B cell (primary cell): ENCODE measurements around the gene GDF7. TPM values are rescaled to one million over a fixed set of nuclear protein-coding genes. Genes with fewer than 3 reads are reported as not detected.

Experiments
- ATAC-seq: fragments of 200-7000 bp; cut with Tn5 transposase; one replicate; pipeline ENCODE4 v1.10.0; 2021; ENCODE audit warnings: low read depth, mild to moderate bottlenecking, moderate number of reproducible peaks, moderate library complexity
- CTCF ChIA-PET: fragments of 350-600 bp; sonication (Branson Sonifier 250); formaldehyde crosslinking; loops from one replicate; lab custom pipeline; 2021; ENCODE audit warnings: antibody characterized with exemption, inconsistent platforms; lab: Charles Lee
- POLR2A ChIA-PET: fragments of 350-600 bp; sonication (Branson Sonifier 250); formaldehyde crosslinking; loops from one replicate; lab custom pipeline; 2021; ENCODE audit warnings: antibody characterized with exemption; lab: Charles Lee
- DNase-seq: peaks from one replicate; pipeline ENCODE4 v3.0.0; 2013
- H2AFZ ChIP-seq: 2 replicates; pipeline ENCODE4 v1.6.1; 2012; ENCODE audit warnings: mild to moderate bottlenecking, low read depth, low read length; ENCODE audit not compliant: insufficient read depth, poor library complexity, severe bottlenecking
- H3K27ac ChIP-seq, 2 donors: 1 replicate in 1 of 2; 2 replicates in 1 of 2; pipeline ENCODE4 v1.5.1; 2012 to 2013; ENCODE audit warnings: low read length in 2 of 2, mild to moderate bottlenecking in 2 of 2, moderate library complexity in 1 of 2
- H3K27me3 ChIP-seq, 4 experiments: fragments of 200-600 bp in 1 of 4; sonication (generic) in 1 of 4; replicated peaks in 1 of 4; 1 replicate in 2 of 4; 2 replicates in 2 of 4; pipeline versions ENCODE4 v1.6.1 to v1.7.0; 2013 to 2016; ENCODE audit warnings: low read length in 3 of 4, mild to moderate bottlenecking in 2 of 4, mixed read lengths in 1 of 4, moderate library complexity in 1 of 4; ENCODE audit not compliant: insufficient read depth in 4 of 4, control insufficient read depth in 3 of 4; ENCODE audit errors: control extremely low read depth in 1 of 4
- H3K36me3 ChIP-seq, 2 experiments: replicated peaks in 1 of 2; 1 replicate in 1 of 2; 2 replicates in 1 of 2; pipeline versions ENCODE4 v1.6.1 to v1.7.1; 2013; ENCODE audit warnings: low read length in 1 of 2; ENCODE audit not compliant: insufficient read depth in 2 of 2, control insufficient read depth in 1 of 2; ENCODE audit errors: control extremely low read depth in 1 of 2, extremely low read depth in 1 of 2
- H3K4me1 ChIP-seq, 2 donors: fragments of 200-600 bp in 1 of 2; sonication (generic) in 1 of 2; 1 replicate in 1 of 2; 2 replicates in 1 of 2; pipeline versions ENCODE4 v1.5.1 to v1.6.1; 2013 to 2017; ENCODE audit warnings: low read length in 2 of 2; ENCODE audit not compliant: control insufficient read depth in 2 of 2, insufficient read depth in 2 of 2
- H3K4me2 ChIP-seq: replicated peaks from 2 replicates; pipeline ENCODE3; 2012; ENCODE audit warnings: mild to moderate bottlenecking, low read depth, low read length; ENCODE audit not compliant: poor library complexity, severe bottlenecking
- H3K4me3 ChIP-seq, 5 experiments: fragments of 200-600 bp in 1 of 5; sonication (generic) in 1 of 5; 1 replicate in 3 of 5; 2 replicates in 2 of 5; pipeline versions ENCODE4 v1.5.1 to v1.7.0; 2011 to 2016; ENCODE audit warnings: low read length in 4 of 5, mild to moderate bottlenecking in 4 of 5, low read depth in 2 of 5, control low read depth in 1 of 5, moderate library complexity in 1 of 5; ENCODE audit not compliant: insufficient read depth in 1 of 5; ENCODE audit errors: control extremely low read depth in 1 of 5, extremely low read depth in 1 of 5
- H3K79me2 ChIP-seq: fragments of 200-600 bp; sonication (generic); one replicate; pipeline ENCODE4 v1.6.0; 2016; ENCODE audit warnings: low read length; ENCODE audit not compliant: control insufficient read depth, insufficient read depth
- H3K9ac ChIP-seq: fragments of 200-600 bp; sonication (generic); 2 replicates; pipeline ENCODE4 v1.6.1; 2017; ENCODE audit warnings: mild to moderate bottlenecking, low read length, moderate library complexity
- H3K9me3 ChIP-seq, 3 donors: one replicate each; pipeline versions ENCODE4 v1.6.1 to v1.7.1; 2013; ENCODE audit warnings: low read length in 2 of 3; ENCODE audit not compliant: control insufficient read depth in 2 of 3, insufficient read depth in 1 of 3; ENCODE audit errors: control extremely low read depth in 1 of 3
- H4K20me1 ChIP-seq: 2 replicates; pipeline ENCODE4 v1.6.0; 2012; ENCODE audit warnings: mild to moderate bottlenecking, low read length; ENCODE audit not compliant: insufficient read depth, control insufficient read depth, poor library complexity, severe bottlenecking
- H3K27ac Mint-ChIP-seq: one replicate; pipeline ENCODE4 v1.8.0; 2021; ENCODE audit warnings: mixed read lengths
- H3K27me3 Mint-ChIP-seq: one replicate; pipeline ENCODE4 v1.8.0; 2021; ENCODE audit warnings: mixed read lengths
- H3K4me1 Mint-ChIP-seq: one replicate; pipeline ENCODE4 v1.8.0; 2021; ENCODE audit warnings: mixed read lengths
- H3K4me3 Mint-ChIP-seq: one replicate; pipeline ENCODE4 v1.8.0; 2021; ENCODE audit warnings: mixed read lengths
- H3K9me3 Mint-ChIP-seq: one replicate; pipeline ENCODE4 v1.8.0; 2022; ENCODE audit warnings: mixed read lengths; ENCODE audit not compliant: insufficient read depth
- CTCF ChIP-seq: fragments of 200-600 bp; IDR thresholded peaks from one replicate; pipeline ENCODE4 v1.8.0; 2022; ENCODE audit warnings: antibody characterized with exemption, mild to moderate bottlenecking
- EZH2 ChIP-seq: IDR thresholded peaks from 2 replicates; pipeline ENCODE4 v1.6.1; 2012; ENCODE audit warnings: borderline replicate concordance, low read depth, mild to moderate bottlenecking, moderate library complexity, low read length; ENCODE audit not compliant: insufficient read depth, poor library complexity, severe bottlenecking
- WGBS: methylation state at CpG from one replicate; pipeline ENCODE4 v1.1.5; 2013; ENCODE audit warnings: missing lambda C conversion rate; ENCODE audit not compliant: insufficient coverage; 5-methylcytosine and 5-hydroxymethylcytosine counted together
- intact Hi-C: fragments of 100-400 bp; cut with micrococcal nuclease; formaldehyde crosslinking; loops from one replicate; pipeline ENCODE4 v1.10.0; 2022
- polyA plus RNA-seq: library from polyadenylated mRNA; depleted of rRNA; stranded (reverse); fragments of >200 nt; gene quantifications from 2 replicates; pipeline ENCODE4 v1.2.3, GENCODE V29; 2012
- total RNA-seq, 2 donors: library from RNA; stranded (reverse); fragments of 120-200 nt in 1 of 2; gene quantifications; 1 replicate in 1 of 2; 2 replicates in 1 of 2; pipeline versions ENCODE4 v1.2.3 to v1.2.4, GENCODE V29; 2013 to 2022

Gene GDF7
- total and polyA plus RNA-seq, 2 donors (not counting 1 experiment from before 2014, with no cell fraction given), result 7.0 to 15.3 TPM

DNA sequence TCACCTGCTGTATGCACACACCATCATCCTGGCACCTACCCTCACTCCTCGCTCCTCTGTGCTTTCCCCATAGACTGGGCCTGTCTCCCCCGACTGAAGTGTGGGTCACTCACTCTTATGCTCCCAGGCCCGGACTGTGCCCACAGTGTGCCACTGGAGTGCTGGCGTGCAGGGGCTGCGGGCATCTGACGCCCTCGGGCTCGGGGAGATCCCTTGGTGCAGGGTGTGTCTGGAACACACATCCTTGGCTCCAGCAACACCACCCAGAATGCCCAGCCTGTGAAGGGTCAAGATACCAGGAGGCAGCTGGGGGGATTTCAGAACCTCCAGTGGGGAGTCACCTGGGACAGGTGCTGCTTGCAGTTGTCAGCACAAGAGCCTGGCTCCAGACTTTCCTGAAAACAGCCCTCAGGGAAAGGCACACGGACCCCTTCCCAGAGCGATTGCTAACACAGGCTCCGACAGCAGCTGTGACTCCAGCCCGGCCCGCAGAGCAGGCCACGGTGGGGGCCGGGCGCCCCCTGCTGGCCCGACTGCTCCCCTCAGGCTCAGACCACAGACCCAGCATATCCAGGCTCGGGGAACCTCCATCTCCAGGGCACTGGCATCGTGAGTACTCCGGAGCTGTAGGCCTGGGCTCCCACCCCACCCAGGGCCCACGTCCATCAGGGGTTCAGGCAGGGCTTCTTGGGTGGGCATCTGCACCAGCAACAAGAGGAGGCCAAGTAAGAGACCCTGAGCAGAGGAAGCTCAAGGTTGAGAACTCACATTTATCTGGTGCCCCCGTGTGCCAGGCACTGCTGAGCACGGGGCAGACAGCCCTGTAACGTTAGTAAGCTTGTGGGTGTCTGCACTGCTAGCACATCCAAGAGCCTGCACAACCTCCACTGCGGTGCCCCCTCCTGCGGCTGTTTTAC lies 24.6 kb upstream of the GDF7 start:
- Histone ChIP-seq H3K4me3 (no peak overlapping the region), H3K27ac (no peak overlapping the region), H3K4me1 (peaks cover 3 to 13% of the 10 kb centered on the region in 2 donors), H3K4me2 (no peak overlapping the region), H3K9ac (no peak overlapping the region), H3K79me2 (peaks cover 20% of the 10 kb centered on the region), H3K36me3 (peaks cover 0 to 68% of the 10 kb centered on the region in 2 experiments), H4K20me1 (peaks cover 18% of the 10 kb centered on the region), H3K9me3 (peaks cover 0 to 2% (median 0%) of the 10 kb centered on the region in 3 donors), H3K27me3 (no peaks in the 10 kb centered on the region), H2AFZ (no peak overlapping the region)
- intact Hi-C loops, result loop anchor here (1.0 to 5.0 kb wide), 3 partner anchors 199 to 400 kb away; no protein-coding TSS in a partner anchor
- CTCF ChIA-PET, result interaction anchor here (0.6 to 6.9 kb wide), 48 partner anchors 8 to 686 kb away, joined by 3 to 128 read pairs (median 4); partner anchors contain the start of genes HS1BP3 and RHOB
- no peak overlapping the region for H3K4me3 Mint-ChIP-seq
- 30% methylated on average over 17 of the region's 26 CpGs for WGBS
- H3K4me1 Mint-ChIP-seq, result peaks cover 12% of the 10 kb centered on the region
- H3K27me3 Mint-ChIP-seq, result no peaks in the 10 kb centered on the region
- H3K9me3 Mint-ChIP-seq, result no peaks in the 10 kb centered on the region
- ATAC-seq (peak; percentile 99), DNase-seq (peak; percentile 82)
- peak; percentile 92 for TF ChIP-seq CTCF
- no peak for TF ChIP-seq EZH2
- H3K27ac Mint-ChIP-seq, result no peak overlapping the region
- POLR2A ChIA-PET, result interaction anchor here (0.6 to 2.1 kb wide), 4 partner anchors 193 to 412 kb away, joined by 3 to 9 read pairs (median 8); partner anchors contain the start of gene RHOB
